ENCODE results near the gene RBMS1.

RBMS1 gene

DNA sequence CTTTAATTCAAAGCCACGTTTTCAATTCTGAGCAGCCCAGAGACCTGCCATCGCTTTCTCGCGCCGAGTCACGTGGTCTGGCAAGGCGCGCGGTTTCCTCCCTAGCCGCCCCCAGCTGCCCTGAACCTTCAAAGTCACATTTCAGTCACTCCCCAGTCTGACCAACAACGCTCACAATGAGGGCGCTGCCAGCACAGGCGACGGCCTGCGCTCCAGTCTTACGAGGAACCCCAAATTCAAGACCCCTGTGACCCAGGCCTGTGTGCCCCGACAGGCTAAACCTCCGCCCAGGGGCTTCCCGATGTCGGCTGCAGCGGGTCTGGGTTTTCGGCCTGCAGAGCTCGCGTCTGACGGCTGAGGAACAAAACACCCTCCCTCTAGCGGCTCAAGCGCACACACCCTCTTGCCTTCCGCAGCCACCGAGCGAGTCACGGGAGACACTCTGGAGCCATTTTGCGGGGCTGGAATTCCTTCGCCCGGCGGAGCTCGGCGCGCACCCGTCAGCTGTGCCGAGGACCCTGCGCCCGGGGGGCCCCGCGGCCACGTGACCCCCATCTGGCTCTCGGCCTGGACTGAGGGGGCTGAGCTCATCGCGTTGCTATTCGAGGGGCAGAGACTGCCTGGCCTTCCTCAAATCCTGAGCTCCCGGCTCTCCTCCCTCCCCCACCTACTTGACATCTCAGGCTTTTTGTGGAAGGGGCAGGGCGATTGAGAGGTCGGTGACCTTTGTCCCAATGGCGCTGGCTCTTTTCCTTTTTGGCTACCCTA lies 223.6 kb downstream of the RBMS1 start:
- Histone ChIP-seq H3K4me3 (ENCODE audit: low read length) (peak overlapping the region; percentile 25; the same call in 1 of the 2 replicates), H3K27ac (ENCODE audit: low read length) (no peak overlapping the region), H3K36me3 (ENCODE audit: control insufficient read depth, insufficient read depth, low read length) (no peaks in the 10 kb centered on the region), H3K9me3 (ENCODE audit: control insufficient read depth, insufficient read depth, low read length) (no peaks in the 10 kb centered on the region), H3K27me3 (ENCODE audit: control insufficient read depth, insufficient read depth, low read length) (0 out of 2 replicates have a peak, but pooled peaks cover 1% of the 10 kb centered on the region), H3K4me1 (ENCODE audit: control insufficient read depth, insufficient read depth, low read length) (peaks cover 8% of the 10 kb centered on the region; the same call in 1 of the 2 replicates)
- no CpG with 5 or more reads among the region's 53 CpGs for WGBS (ENCODE audit: insufficient coverage, insufficient read length)
- peak; percentile 68 for DNase-seq (ENCODE audit: low read depth, low spot score)

DNA sequence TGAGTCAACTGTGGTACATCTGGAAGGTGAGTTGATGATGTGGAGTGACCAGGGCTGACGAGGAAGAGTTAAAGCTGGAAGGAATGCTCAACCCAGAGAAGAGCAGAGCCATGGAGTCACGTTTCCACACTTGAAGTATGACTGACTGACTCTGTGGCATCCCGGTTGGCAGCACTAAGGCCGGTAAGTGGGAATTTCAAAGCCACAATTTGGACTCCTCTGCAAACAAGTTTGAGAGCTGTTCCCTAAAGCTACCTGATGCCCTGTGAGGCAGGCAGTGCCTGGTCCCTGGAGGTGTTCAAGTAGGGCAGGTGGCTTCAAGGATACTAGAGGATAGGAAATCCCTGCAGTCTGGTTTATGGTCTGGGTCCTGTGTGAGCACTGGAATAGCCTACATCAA lies 224.2 kb downstream of the RBMS1 start:
- DNase-seq (ENCODE audit: low read depth, low spot score): no peak
- H3K27me3 ChIP-seq (ENCODE audit: control insufficient read depth, insufficient read depth, low read length): 0 out of 2 replicates have a peak, but pooled peaks cover 1% of the 10 kb centered on the region
- no peaks in the 10 kb centered on the region for H3K36me3 ChIP-seq (ENCODE audit: control insufficient read depth, insufficient read depth, low read length)
- H3K4me1 ChIP-seq (ENCODE audit: control insufficient read depth, insufficient read depth, low read length): peaks cover 8% of the 10 kb centered on the region; the same call in 1 of the 2 replicates
- no CpG with 5 or more reads among the region's 4 CpGs for WGBS (ENCODE audit: insufficient coverage, insufficient read length)
- H3K9me3 ChIP-seq (ENCODE audit: control insufficient read depth, insufficient read depth, low read length): no peaks in the 10 kb centered on the region
- no peak overlapping the region for H3K27ac ChIP-seq (ENCODE audit: low read length)
- H3K4me3 ChIP-seq (ENCODE audit: low read length): no peak overlapping the region

DNA sequence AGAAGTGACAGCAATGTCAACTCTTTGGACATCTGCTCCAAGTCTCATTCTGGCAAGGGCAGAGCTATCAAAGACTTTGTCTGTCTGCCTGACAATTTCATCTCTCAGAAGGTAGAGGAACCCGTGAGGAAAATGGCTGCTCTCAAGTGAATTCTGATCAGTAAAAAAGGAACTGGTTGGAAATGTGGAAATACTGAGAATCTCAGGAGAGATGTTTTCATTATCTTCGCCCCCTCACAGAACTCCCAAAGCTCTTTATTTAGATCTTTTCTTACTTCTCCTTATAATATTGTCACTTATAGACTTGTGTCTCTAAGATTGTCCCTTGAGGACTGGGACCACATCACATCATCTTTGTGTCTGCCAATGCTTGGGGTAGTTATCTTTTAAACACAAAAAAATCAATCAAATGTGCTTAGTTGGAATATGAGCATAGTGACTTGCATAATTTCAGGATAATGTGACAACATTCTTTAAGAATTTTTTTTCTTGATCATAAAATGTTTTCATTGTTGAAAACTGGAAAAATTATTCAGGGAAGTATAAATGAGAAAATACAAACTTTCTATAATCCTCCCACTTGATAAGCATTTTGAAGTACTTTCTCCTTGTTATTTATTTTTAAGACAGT lies 225.3 kb downstream of the RBMS1 start:
- Histone ChIP-seq H3K27me3 (ENCODE audit: control insufficient read depth, insufficient read depth, low read length) (0 out of 2 replicates have a peak, but pooled peaks cover 1% of the 10 kb centered on the region), H3K4me3 (ENCODE audit: low read length) (no peak overlapping the region), H3K27ac (ENCODE audit: low read length) (no peak overlapping the region), H3K36me3 (ENCODE audit: control insufficient read depth, insufficient read depth, low read length) (no peaks in the 10 kb centered on the region), H3K4me1 (ENCODE audit: control insufficient read depth, insufficient read depth, low read length) (peaks cover 8% of the 10 kb centered on the region; the same call in 1 of the 2 replicates), H3K9me3 (ENCODE audit: control insufficient read depth, insufficient read depth, low read length) (no peaks in the 10 kb centered on the region)
- DNase-seq (ENCODE audit: low read depth, low spot score): no peak
- WGBS (ENCODE audit: insufficient coverage, insufficient read length): no CpG with 5 or more reads among the region's 2 CpGs

DNA sequence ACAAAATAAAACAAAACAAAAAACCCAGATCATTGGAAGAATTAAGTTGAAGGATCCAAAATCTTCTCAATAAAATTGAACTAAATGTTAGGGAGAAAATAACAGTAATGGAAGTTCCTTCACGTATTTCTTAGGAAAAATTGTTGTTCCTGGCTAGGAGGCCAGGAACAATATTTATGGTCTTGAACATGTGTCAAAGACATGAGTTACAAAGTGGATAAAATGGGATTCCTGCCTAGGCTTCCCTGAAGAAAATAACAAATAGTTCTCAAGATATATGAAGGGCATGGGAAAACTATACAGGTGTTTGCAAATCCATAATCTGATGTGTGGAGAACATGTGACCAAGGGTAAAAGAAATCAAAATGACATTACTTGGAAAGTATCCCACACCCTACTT lies 225.9 kb downstream of the RBMS1 start:
- Histone ChIP-seq H3K27ac (ENCODE audit: low read length) (no peak overlapping the region), H3K4me3 (ENCODE audit: low read length) (no peak overlapping the region), H3K9me3 (ENCODE audit: control insufficient read depth, insufficient read depth, low read length) (no peaks in the 10 kb centered on the region), H3K27me3 (ENCODE audit: control insufficient read depth, insufficient read depth, low read length) (0 out of 2 replicates have a peak, but pooled peaks cover 1% of the 10 kb centered on the region), H3K36me3 (ENCODE audit: control insufficient read depth, insufficient read depth, low read length) (no peaks in the 10 kb centered on the region), H3K4me1 (ENCODE audit: control insufficient read depth, insufficient read depth, low read length) (peaks cover 8% of the 10 kb centered on the region; the same call in 1 of the 2 replicates)
- no peak for DNase-seq (ENCODE audit: low read depth, low spot score)
- WGBS (ENCODE audit: insufficient coverage, insufficient read length): no CpG with 5 or more reads among the region's 1 CpG

DNA sequence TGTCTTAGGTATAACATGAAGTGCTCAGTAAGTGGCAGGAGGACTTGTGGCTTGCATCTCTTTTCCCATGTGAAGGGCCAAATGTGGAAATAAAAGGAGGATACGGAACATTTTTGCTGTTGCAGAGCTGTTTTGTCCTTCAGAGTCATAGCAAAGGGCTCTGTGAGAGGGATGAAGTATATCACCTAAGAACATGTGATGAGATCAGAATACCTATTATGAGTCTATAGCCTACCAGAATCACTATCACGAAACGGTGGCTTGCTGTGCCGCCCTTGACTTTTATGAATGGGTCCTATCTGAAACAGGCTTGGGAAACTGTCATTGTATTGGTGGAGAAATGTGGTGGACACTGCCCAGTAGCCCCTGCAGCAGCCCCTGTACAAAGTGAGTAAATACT lies 226.6 kb downstream of the RBMS1 start:
- DNase-seq (ENCODE audit: low read depth, low spot score): no peak
- H3K27ac ChIP-seq (ENCODE audit: low read length): no peak overlapping the region
- peaks cover 1% of the 10 kb centered on the region; the same call in 1 of the 2 replicates for H3K27me3 ChIP-seq (ENCODE audit: control insufficient read depth, insufficient read depth, low read length)
- peaks cover 8% of the 10 kb centered on the region; the same call in 1 of the 2 replicates for H3K4me1 ChIP-seq (ENCODE audit: control insufficient read depth, insufficient read depth, low read length)
- WGBS (ENCODE audit: insufficient coverage, insufficient read length): no CpG with 5 or more reads among the region's 4 CpGs
- H3K4me3 ChIP-seq (ENCODE audit: low read length): no peak overlapping the region
- no peaks in the 10 kb centered on the region for H3K36me3 ChIP-seq (ENCODE audit: control insufficient read depth, insufficient read depth, low read length)
- H3K9me3 ChIP-seq (ENCODE audit: control insufficient read depth, insufficient read depth, low read length): no peaks in the 10 kb centered on the region

DNA sequence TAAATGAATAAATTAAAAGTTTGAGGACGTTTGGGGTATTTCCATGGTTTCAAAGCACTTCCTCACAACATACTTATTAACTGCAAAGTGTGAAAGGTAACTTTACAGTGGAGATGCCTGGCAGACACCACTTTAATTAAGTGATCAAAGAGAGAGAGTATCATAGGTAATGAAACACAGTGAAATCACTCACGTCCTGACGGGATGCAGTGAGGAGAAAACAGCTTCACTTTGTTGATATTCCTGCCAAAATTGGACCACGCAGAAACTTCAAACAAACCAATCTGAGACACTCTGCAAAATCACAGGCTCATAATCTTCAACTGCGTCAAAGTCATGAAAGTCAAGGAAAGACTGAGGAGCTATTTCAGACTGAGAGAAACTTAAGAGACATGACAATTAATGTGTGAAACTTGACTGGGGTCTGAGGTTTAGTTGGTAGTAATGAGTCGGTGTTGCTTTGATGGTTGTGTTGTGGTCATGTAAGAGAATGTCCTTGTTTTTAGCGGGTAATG lies 227.5 kb downstream of the RBMS1 start:
- DNase-seq (ENCODE audit: low read depth, low spot score): no peak
- 100% methylated on average over 1 of the region's 7 CpGs for WGBS (ENCODE audit: insufficient coverage, insufficient read length)

DNA sequence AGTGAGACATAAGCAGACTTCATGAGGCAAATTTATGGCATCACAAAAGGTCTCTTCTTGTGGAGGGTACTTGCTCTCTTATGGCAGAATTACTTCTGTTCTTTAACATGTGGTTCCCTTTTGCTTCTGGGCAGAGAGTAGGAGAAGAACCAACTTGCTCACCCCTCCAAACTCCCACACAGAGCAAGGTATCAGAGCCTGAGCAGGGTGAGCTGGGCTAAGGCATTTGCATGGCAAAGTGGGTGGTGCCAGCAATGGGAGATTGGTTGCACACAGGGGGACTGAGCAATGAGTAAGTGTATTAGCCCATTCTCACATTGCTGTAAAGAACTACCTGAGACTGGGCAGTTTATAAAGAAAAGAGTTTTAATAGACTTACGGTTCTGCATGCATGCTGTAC lies 229.3 kb downstream of the RBMS1 start:
- Histone ChIP-seq H3K36me3 (ENCODE audit: control insufficient read depth, insufficient read depth, low read length) (no peaks in the 10 kb centered on the region), H3K27ac (ENCODE audit: low read length) (no peak overlapping the region), H3K27me3 (ENCODE audit: control insufficient read depth, insufficient read depth, low read length) (peaks cover 1% of the 10 kb centered on the region; the same call in 1 of the 2 replicates), H3K4me1 (ENCODE audit: control insufficient read depth, insufficient read depth, low read length) (peaks cover 2% of the 10 kb centered on the region; the same call in 1 of the 2 replicates), H3K4me3 (ENCODE audit: low read length) (no peak overlapping the region), H3K9me3 (ENCODE audit: control insufficient read depth, insufficient read depth, low read length) (no peaks in the 10 kb centered on the region)
- no peak for DNase-seq (ENCODE audit: low read depth, low spot score)
- no CpG with 5 or more reads among the region's 1 CpG for WGBS (ENCODE audit: insufficient coverage, insufficient read length)

More for the DNA sequence above, 227.5 kb downstream of the RBMS1 start:
- H3K36me3 ChIP-seq (ENCODE audit: control insufficient read depth, insufficient read depth, low read length): no peaks in the 10 kb centered on the region
- peaks cover 6% of the 10 kb centered on the region; the same call in 1 of the 2 replicates for H3K4me1 ChIP-seq (ENCODE audit: control insufficient read depth, insufficient read depth, low read length)
- peaks cover 1% of the 10 kb centered on the region; the same call in 1 of the 2 replicates for H3K27me3 ChIP-seq (ENCODE audit: control insufficient read depth, insufficient read depth, low read length)
- no peak overlapping the region for H3K27ac ChIP-seq (ENCODE audit: low read length)
- H3K9me3 ChIP-seq (ENCODE audit: control insufficient read depth, insufficient read depth, low read length): no peaks in the 10 kb centered on the region
- H3K4me3 ChIP-seq (ENCODE audit: low read length): no peak overlapping the region

DNA sequence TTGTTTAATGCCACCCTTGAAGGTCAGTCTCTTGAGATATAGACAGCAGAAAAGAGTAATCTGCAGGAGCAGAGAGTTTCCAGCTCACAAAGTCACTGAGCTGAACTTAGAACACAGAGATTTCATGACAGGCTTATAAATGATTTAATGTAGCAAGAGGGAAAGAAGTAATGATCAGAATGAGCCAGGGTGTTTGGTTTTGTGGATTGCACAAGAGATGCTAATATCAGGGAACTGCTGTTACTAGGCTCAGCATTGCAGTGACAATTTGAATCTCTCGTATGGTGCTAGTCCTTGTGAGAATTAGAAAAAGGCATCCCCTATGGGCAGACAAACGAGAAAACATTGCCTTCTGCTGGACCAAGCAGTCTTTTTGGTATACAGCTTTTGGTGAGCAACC lies 231.9 kb downstream of the RBMS1 start:
- Histone ChIP-seq H3K27ac (ENCODE audit: low read length) (no peak overlapping the region), H3K36me3 (ENCODE audit: control insufficient read depth, insufficient read depth, low read length) (no peaks in the 10 kb centered on the region), H3K27me3 (ENCODE audit: control insufficient read depth, insufficient read depth, low read length) (no peaks in the 10 kb centered on the region; the same call in 1 of the 2 replicates), H3K9me3 (ENCODE audit: control insufficient read depth, insufficient read depth, low read length) (no peaks in the 10 kb centered on the region), H3K4me1 (ENCODE audit: control insufficient read depth, insufficient read depth, low read length) (no peaks in the 10 kb centered on the region), H3K4me3 (ENCODE audit: low read length) (no peak overlapping the region)
- no CpG with 5 or more reads among the region's 2 CpGs for WGBS (ENCODE audit: insufficient coverage, insufficient read length)
- no peak for DNase-seq (ENCODE audit: low read depth, low spot score)

DNA sequence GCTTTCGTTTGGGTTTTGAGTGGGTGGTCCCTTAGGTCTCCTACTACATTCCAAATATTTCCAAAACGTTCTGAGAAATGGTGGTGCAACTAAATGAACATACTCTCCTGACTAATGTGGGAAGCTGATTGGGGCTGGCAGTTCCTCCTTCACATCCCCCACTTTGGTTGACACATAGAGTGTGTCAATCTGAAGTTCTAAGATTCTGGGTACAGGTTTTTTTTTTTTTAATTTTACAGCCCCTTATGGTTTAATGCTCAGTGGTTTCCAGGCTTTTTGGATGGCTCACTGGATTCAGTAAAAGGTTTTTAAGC lies 235.2 kb downstream of the RBMS1 start:
- DNase-seq (ENCODE audit: low read depth, low spot score): no peak
- no peak overlapping the region for H3K27ac ChIP-seq (ENCODE audit: low read length)
- H3K4me3 ChIP-seq (ENCODE audit: low read length): no peak overlapping the region
- H3K27me3 ChIP-seq (ENCODE audit: control insufficient read depth, insufficient read depth, low read length): no peaks in the 10 kb centered on the region; the same call in 1 of the 2 replicates
- no peaks in the 10 kb centered on the region for H3K4me1 ChIP-seq (ENCODE audit: control insufficient read depth, insufficient read depth, low read length)
- no CpG with 5 or more reads among the region's 2 CpGs for WGBS (ENCODE audit: insufficient coverage, insufficient read length)
- no peaks in the 10 kb centered on the region for H3K9me3 ChIP-seq (ENCODE audit: control insufficient read depth, insufficient read depth, low read length)
- no peaks in the 10 kb centered on the region for H3K36me3 ChIP-seq (ENCODE audit: control insufficient read depth, insufficient read depth, low read length)

DNA sequence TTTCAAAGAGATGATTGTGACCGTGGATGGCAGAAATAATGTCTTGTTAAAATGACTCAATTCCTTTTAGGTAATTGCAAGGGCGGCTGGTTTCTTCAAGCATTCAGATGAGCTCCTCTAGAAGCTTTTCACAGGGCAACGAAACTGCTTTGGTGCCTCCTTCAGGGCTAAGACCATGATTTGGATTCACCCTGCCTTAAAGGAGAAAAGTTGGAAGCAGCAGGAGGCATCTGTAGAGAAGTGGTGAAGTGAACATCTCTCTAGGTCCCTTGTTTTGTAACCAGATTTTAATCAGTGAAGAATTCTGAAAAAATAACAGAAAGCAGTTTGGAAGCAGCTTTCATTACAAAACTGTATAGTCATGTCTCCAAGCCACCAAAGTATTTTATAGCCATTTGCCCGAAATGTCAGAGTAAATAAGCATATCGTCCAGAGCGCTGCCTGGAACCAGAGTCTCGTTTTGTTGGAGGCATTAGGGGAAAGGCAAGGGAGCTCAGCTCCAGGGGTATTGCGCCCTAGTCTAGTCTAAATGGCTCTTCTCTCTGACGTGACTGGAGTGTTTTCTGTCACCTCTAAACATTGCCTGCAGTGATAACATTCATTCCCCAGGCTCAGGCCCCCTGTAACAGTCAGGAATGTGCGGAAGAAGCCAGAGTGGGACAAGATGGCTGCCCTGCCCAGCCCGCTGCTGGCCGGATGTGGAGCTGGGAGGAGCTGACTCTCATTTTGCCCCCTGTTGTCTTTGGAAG lies 235.7 kb downstream of the RBMS1 start:
- H3K27me3 ChIP-seq (ENCODE audit: control insufficient read depth, insufficient read depth, low read length): no peaks in the 10 kb centered on the region; the same call in 1 of the 2 replicates
- H3K4me1 ChIP-seq (ENCODE audit: control insufficient read depth, insufficient read depth, low read length): no peaks in the 10 kb centered on the region
- no CpG with 5 or more reads among the region's 12 CpGs for WGBS (ENCODE audit: insufficient coverage, insufficient read length)
- H3K27ac ChIP-seq (ENCODE audit: low read length): no peak overlapping the region
- H3K9me3 ChIP-seq (ENCODE audit: control insufficient read depth, insufficient read depth, low read length): no peaks in the 10 kb centered on the region
- no peaks in the 10 kb centered on the region for H3K36me3 ChIP-seq (ENCODE audit: control insufficient read depth, insufficient read depth, low read length)
- DNase-seq (ENCODE audit: low read depth, low spot score): no peak
- H3K4me3 ChIP-seq (ENCODE audit: low read length): no peak overlapping the region
